GM12878 (cell line): ENCODE results near the gene STK33. TPM values are rescaled to one million over a fixed set of nuclear protein-coding genes. Genes with fewer than 3 reads are reported as not detected.

ENCODE experiments used
- ATAC-seq: fragments of 200-7000 bp; cut with Tn5 transposase; 3 replicates; pipeline ENCODE4 v1.9.1; 2020; ENCODE audit warnings: mild to moderate bottlenecking, moderate library complexity
- BruUV-seq: library from RNA; stranded (reverse); fragments of 400-500 nt; replicated peaks from 2 replicates; lab custom pipeline; 2021; lab: Mats Ljungman, UMichigan
- CTCF ChIA-PET: fragments of 300-600 bp; sonication (Branson Sonifier 250); formaldehyde crosslinking; extraction: SDS; loops from one replicate; lab custom pipeline; 2021; ENCODE audit warnings: inconsistent platforms; lab: Yijun Ruan, JAX
- POLR2A ChIA-PET: fragments of 350-600 bp; formaldehyde crosslinking; extraction: SDS; loops from one replicate; lab custom pipeline; 2021; ENCODE audit warnings: inconsistent platforms; lab: Charles Lee
- RAD21 ChIA-PET: fragments of 300-600 bp; sonication (Branson Sonifier 250); formaldehyde crosslinking; loops from one replicate; lab custom pipeline; 2023; ENCODE audit warnings: antibody characterized with exemption; ENCODE audit not compliant: unreplicated experiment; lab: Charles Lee
- SMC1A ChIA-PET: fragments of 300-600 bp; sonication (Branson Sonifier 250); formaldehyde crosslinking; loops from one replicate; lab custom pipeline; 2023; ENCODE audit not compliant: unreplicated experiment, uncharacterized antibody; lab: Charles Lee
- DNase-seq: peaks from one replicate; pipeline ENCODE4 v3.0.0-alpha.2; 2011; ENCODE audit warnings: low read depth, low spot score
- FAIRE-seq: peaks from 3 replicates; lab custom pipeline; 2011; peaks lifted over from hg19 to GRCh38; lab: Jason Lieb, UNC
- H2AFZ ChIP-seq: 2 replicates; pipeline ENCODE4 v1.6.0; 2011; ENCODE audit warnings: low read depth, low read length, control low read depth; ENCODE audit not compliant: control insufficient read depth
- H3K27ac ChIP-seq: 2 replicates; pipeline ENCODE4 v1.5.1; 2011; ENCODE audit warnings: control low read depth; ENCODE audit not compliant: control insufficient read depth, insufficient read depth
- H3K27me3 ChIP-seq, 2 experiments: replicated peaks in 1 of 2; 2 replicates each; pipeline versions ENCODE4 v1.6.0 to v1.6.1; 2011; ENCODE audit warnings: low read length in 1 of 2; ENCODE audit not compliant: control insufficient read depth in 2 of 2, insufficient read depth in 2 of 2
- H3K36me3 ChIP-seq, 2 experiments: 2 replicates each; pipeline ENCODE4 v1.5.1; 2011; ENCODE audit warnings: low read length in 1 of 2; ENCODE audit not compliant: control insufficient read depth in 2 of 2, insufficient read depth in 2 of 2
- H3K4me1 ChIP-seq: 2 replicates; pipeline ENCODE4 v1.6.1; 2011; ENCODE audit warnings: mild to moderate bottlenecking, low read length, moderate library complexity, mixed read lengths; ENCODE audit not compliant: control insufficient read depth, insufficient read depth
- H3K4me2 ChIP-seq: 2 replicates; pipeline ENCODE4 v1.6.0; 2011; ENCODE audit warnings: control low read depth; ENCODE audit not compliant: control insufficient read depth, insufficient read depth
- H3K4me3 ChIP-seq: fragments of 200-600 bp; sonication (generic); 2 replicates; pipeline ENCODE4 v1.5.1; 2016
- H3K79me2 ChIP-seq: 2 replicates; pipeline ENCODE4 v1.6.0; 2011; ENCODE audit warnings: low read length; ENCODE audit not compliant: control insufficient read depth, insufficient read depth
- H3K9ac ChIP-seq: 2 replicates; pipeline ENCODE4 v1.8.0; 2011; ENCODE audit warnings: low read length, control low read depth, mixed read lengths; ENCODE audit not compliant: control insufficient read depth, insufficient read depth
- H3K9me3 ChIP-seq: replicated peaks from 3 replicates; pipeline ENCODE4 v1.5.1; 2011; ENCODE audit warnings: mild to moderate bottlenecking, low read length; ENCODE audit not compliant: control insufficient read depth, insufficient read depth
- H4K20me1 ChIP-seq: 2 replicates; pipeline ENCODE4 v1.6.0; 2011; ENCODE audit not compliant: control insufficient read depth, insufficient read depth
- EZH2 ChIP-seq: IDR thresholded peaks from 2 replicates; pipeline ENCODE4 v1.6.1; 2012; ENCODE audit warnings: low read depth, mild to moderate bottlenecking, control low read depth, inconsistent platforms, low read length, borderline replicate concordance; ENCODE audit not compliant: control insufficient read depth
- SIX5 ChIP-seq: IDR thresholded peaks from 2 replicates; pipeline ENCODE4 v1.6.1; 2011; ENCODE audit warnings: mild to moderate bottlenecking, low read depth, low read length, moderate library complexity; ENCODE audit not compliant: severe bottlenecking
- ZBTB40 ChIP-seq: fragments of 450-650 bp; IDR thresholded peaks from 2 replicates; pipeline ENCODE4 v1.6.1; 2016; ENCODE audit warnings: mild to moderate bottlenecking, moderate library complexity, borderline replicate concordance
- WGBS: methylation state at CpG from one replicate; pipeline ENCODE4 v1.1.6; 2016; ENCODE audit warnings: low lambda C conversion rate; ENCODE audit not compliant: insufficient replicate concordance, insufficient coverage; ENCODE audit errors: missing lambda C conversion rate; 5-methylcytosine and 5-hydroxymethylcytosine counted together
- in situ Hi-C: fragments of 300-500 bp; cut with MboI; formaldehyde crosslinking; loops from 9 replicates; pipeline ENCODE4 v1.14.3; 2018; ENCODE audit warnings: mixed read lengths
- intact Hi-C: fragments of 100-400 bp; cut with micrococcal nuclease; formaldehyde crosslinking; loops from one replicate; pipeline ENCODE4 v1.14.2; 2022; ENCODE audit not compliant: unreplicated experiment
- polyA plus RNA-seq, 11 experiments: library from polyadenylated mRNA; depleted of rRNA in 4 of 11; unstranded in 6 of 11; stranded (reverse) in 5 of 11; fragments of >200 nt; fragmentation: Nextera tagmentation in 4 of 11; fragmentation: Illumina TruSeq in 1 of 11; extraction: Ambion mirVana in 4 of 11; extraction: Trizol in 1 of 11; gene quantifications; 1 replicate in 1 of 11; 2 replicates in 10 of 11; pipeline versions ENCODE4 v1.2.1 to v1.2.3, GENCODE V29; 2011 to 2016; ENCODE audit warnings: inconsistent platforms in 2 of 11, missing spikeins in 2 of 11, low read depth in 1 of 11
- total RNA-seq, 4 experiments: library from RNA; depleted of rRNA in 3 of 4; stranded (reverse); fragments of >200 nt in 3 of 4; fragmentation: Illumina TruSeq in 1 of 4; extraction: Trizol in 1 of 4; gene quantifications; 2 replicates each; pipeline versions ENCODE4 v1.2.1 to v1.2.3, GENCODE V29; 2013 to 2021

The STK33 gene
- total and polyA plus RNA-seq, 10 of the 15 experiments (the other 5 are each of a cell fraction or from before 2014, with no cell fraction given), result 5.2 to 27.3 (median 18.3) TPM

- no peak overlapping the region for H2AFZ ChIP-seq
- SMC1A ChIA-PET, result interaction anchor here (1.0 to 3.0 kb wide), 4 partner anchors 10 to 281 kb away, joined by 3 to 11 read pairs (median 6); partner anchors contain the start of gene LMO1
- CTCF ChIA-PET, result interaction anchor here (0.6 to 1.3 kb wide), 3 partner anchors 9 to 67 kb away, joined by 3 to 4 read pairs (median 4); no protein-coding TSS in a partner anchor
- H3K36me3 ChIP-seq, result no peaks in the 10 kb centered on the region
- no peak for FAIRE-seq
- H4K20me1 ChIP-seq, result no peaks in the 10 kb centered on the region
- no peak overlapping the region for H3K9ac ChIP-seq
- DNase-seq, result no peak
- RAD21 ChIA-PET, result interaction anchor here (1.5 kb wide), 1 partner anchor 23 kb away, joined by 5 read pairs; no protein-coding TSS in a partner anchor
- H3K4me2 ChIP-seq, result no peak overlapping the region
- H3K9me3 ChIP-seq, result no peaks in the 10 kb centered on the region
- TF ChIP-seq SIX5, result no peak
- TF ChIP-seq EZH2, result no peak
- no peak for TF ChIP-seq ZBTB40
- in situ Hi-C loops (no loop called here), intact Hi-C loops (no loop called here)
- no peak for ATAC-seq
- WGBS, result 39% methylated on average over 1 of the region's 1 CpG
- no peaks in the 10 kb centered on the region for H3K4me1 ChIP-seq
- no peaks in the 10 kb centered on the region for H3K79me2 ChIP-seq
- no peaks in the 10 kb centered on the region for H3K27me3 ChIP-seq
- no peak overlapping the region for H3K4me3 ChIP-seq
- POLR2A ChIA-PET, result no interaction called here
- BruUV-seq, result no TSS peak
- no peak overlapping the region for H3K27ac ChIP-seq
Observed at GRCh38 chr11:8544807-8545206, 49.2 kb downstream of the STK33 start.
